WTC11 (cell line): ENCODE data around the gene NID2. TPM values are rescaled to one million over a fixed set of nuclear protein-coding genes. Genes with fewer than 3 reads are reported as not detected.

ENCODE experiments used
- ATAC-seq: fragments of 200-7000 bp; cut with Tn5 transposase; 2 replicates; pipeline ENCODE4 v1.10.0; 2021; ENCODE audit warnings: mild to moderate bottlenecking, moderate library complexity
- CTCF ChIA-PET: fragments of 300-600 bp; sonication (Branson Sonifier 250); formaldehyde crosslinking; loops from one replicate; lab custom pipeline; 2021; ENCODE audit warnings: antibody characterized with exemption; lab: Charles Lee
- POLR2A ChIA-PET: fragments of 350-600 bp; sonication (Branson Sonifier 250); formaldehyde crosslinking; loops from one replicate; lab custom pipeline; 2021; ENCODE audit warnings: antibody characterized with exemption; lab: Charles Lee
- DNase-seq: peaks from one replicate; pipeline ENCODE4 v3.0.0; 2021; ENCODE audit warnings: low spot score
- H3K27ac Mint-ChIP-seq: 2 replicates; pipeline ENCODE4 v1.8.0; 2021; ENCODE audit warnings: mixed read lengths
- H3K27me3 Mint-ChIP-seq: 2 replicates; pipeline ENCODE4 v1.8.0; 2021; ENCODE audit warnings: low read depth, mild to moderate bottlenecking, moderate library complexity, mixed read lengths
- H3K36me3 Mint-ChIP-seq: 2 replicates; pipeline ENCODE4 v1.8.0; 2021; ENCODE audit warnings: mixed read lengths
- H3K4me1 Mint-ChIP-seq: 2 replicates; pipeline ENCODE4 v1.8.0; 2022; ENCODE audit warnings: mixed read lengths
- H3K4me3 Mint-ChIP-seq: 2 replicates; pipeline ENCODE4 v1.8.0; 2021; ENCODE audit warnings: mild to moderate bottlenecking, moderate library complexity, mixed read lengths
- H3K9me3 Mint-ChIP-seq: 2 replicates; pipeline ENCODE4 v1.8.0; 2021; ENCODE audit warnings: mixed read lengths
- ATF3 ChIP-seq: sonication (generic); formaldehyde crosslinking; conservative IDR thresholded peaks from 2 replicates; pipeline ENCODE4 v1.8.1; 2022; ENCODE audit warnings: mild to moderate bottlenecking, missing genetic modification reagents
- CREM ChIP-seq: sonication (generic); formaldehyde crosslinking; IDR thresholded peaks from 2 replicates; pipeline ENCODE4 v1.8.1; 2022; ENCODE audit warnings: mild to moderate bottlenecking, missing genetic modification reagents, moderate library complexity
- FOXP1 ChIP-seq: sonication (generic); formaldehyde crosslinking; IDR thresholded peaks from 2 replicates; pipeline ENCODE4 v1.8.0; 2022; ENCODE audit warnings: missing genetic modification reagents, mild to moderate bottlenecking, moderate library complexity, borderline replicate concordance
- JAZF1 ChIP-seq: fragments of 250-450 bp; sonication (Bioruptor Pico); IDR thresholded peaks from 2 replicates; pipeline ENCODE4 v1.9.0; 2021; ENCODE audit warnings: moderate library complexity, mild to moderate bottlenecking, inconsistent platforms
- JUN ChIP-seq: sonication (generic); formaldehyde crosslinking; IDR thresholded peaks from 2 replicates; pipeline ENCODE4 v1.8.0; 2023; ENCODE audit warnings: mild to moderate bottlenecking, missing genetic modification reagents
- MLX ChIP-seq: sonication (generic); formaldehyde crosslinking; IDR thresholded peaks from 2 replicates; pipeline ENCODE4 v1.8.1; 2023; ENCODE audit warnings: mild to moderate bottlenecking, missing genetic modification reagents, moderate library complexity
- MYBL2 ChIP-seq: sonication (generic); formaldehyde crosslinking; IDR thresholded peaks from 2 replicates; pipeline ENCODE4 v1.8.1; 2023; ENCODE audit warnings: mild to moderate bottlenecking, moderate library complexity, missing genetic modification reagents
- NFE2L1 ChIP-seq: sonication (generic); formaldehyde crosslinking; IDR thresholded peaks from 2 replicates; pipeline ENCODE4 v1.8.1; 2023; ENCODE audit warnings: missing genetic modification reagents
- NR1H2 ChIP-seq: sonication (generic); formaldehyde crosslinking; IDR thresholded peaks from 2 replicates; pipeline ENCODE4 v1.9.0; 2021; ENCODE audit warnings: mild to moderate bottlenecking, moderate library complexity, missing genetic modification reagents
- NR2C2 ChIP-seq: sonication (generic); formaldehyde crosslinking; IDR thresholded peaks from 2 replicates; pipeline ENCODE4 v1.8.0; 2022; ENCODE audit warnings: mild to moderate bottlenecking, missing genetic modification reagents
- RELA ChIP-seq: sonication (generic); formaldehyde crosslinking; IDR thresholded peaks from 2 replicates; pipeline ENCODE4 v1.8.1; 2022; ENCODE audit warnings: missing genetic modification reagents, mild to moderate bottlenecking, borderline replicate concordance
- SMAD4 ChIP-seq: sonication (generic); formaldehyde crosslinking; IDR thresholded peaks from 2 replicates; pipeline ENCODE4 v1.8.0; 2022; ENCODE audit warnings: mild to moderate bottlenecking, missing genetic modification reagents
- TEAD1 ChIP-seq: sonication (generic); formaldehyde crosslinking; IDR thresholded peaks from 2 replicates; pipeline ENCODE4 v1.8.0; 2022; ENCODE audit warnings: mild to moderate bottlenecking, missing genetic modification reagents
- total RNA-seq: library from RNA; stranded (reverse); gene quantifications from 3 replicates; pipeline ENCODE4 v1.2.3, GENCODE V29; 2021
- TF ChIP-seq, protein P1 (sequence below): sonication (generic); formaldehyde crosslinking; IDR thresholded peaks from 2 replicates; pipeline ENCODE4 v1.8.0; 2022; ENCODE audit warnings: mild to moderate bottlenecking, missing genetic modification reagents
- TF ChIP-seq, protein P2 (sequence below): fragments of 250-450 bp; sonication (Bioruptor Pico); IDR thresholded peaks from 2 replicates; pipeline ENCODE4 v1.8.0; 2021; ENCODE audit warnings: mild to moderate bottlenecking
- TF ChIP-seq, protein P3 (sequence below): sonication (generic); formaldehyde crosslinking; IDR thresholded peaks from 2 replicates; pipeline ENCODE4 v1.8.1; 2023; ENCODE audit warnings: mild to moderate bottlenecking, missing genetic modification reagents, moderate library complexity
- TF ChIP-seq, protein P4 (sequence below): fragments of 250-450 bp; sonication (Bioruptor Pico); IDR thresholded peaks from 2 replicates; pipeline ENCODE4 v2.1.2; 2022; ENCODE audit warnings: mild to moderate bottlenecking, moderate library complexity
- TF ChIP-seq, protein P5 (sequence below): sonication (generic); formaldehyde crosslinking; IDR thresholded peaks from 2 replicates; pipeline ENCODE4 v1.8.1; 2023; ENCODE audit warnings: mild to moderate bottlenecking, missing genetic modification reagents
- TF ChIP-seq, protein P6 (sequence below): sonication (generic); formaldehyde crosslinking; IDR thresholded peaks from 2 replicates; pipeline ENCODE4 v1.8.1; 2023; ENCODE audit warnings: mild to moderate bottlenecking, missing genetic modification reagents, borderline replicate concordance

The NID2 gene
- total RNA-seq, 1 experiment from 2014 or later: 5.4 TPM

- no peaks in the 10 kb centered on the region for H3K4me1 Mint-ChIP-seq
- H3K27ac Mint-ChIP-seq: no peak overlapping the region
- no peaks in the 10 kb centered on the region for H3K9me3 Mint-ChIP-seq
- no peaks in the 10 kb centered on the region for H3K27me3 Mint-ChIP-seq
- CTCF ChIA-PET: interaction anchor here (1.2 to 2.1 kb wide), 2 partner anchors 9 to 46 kb away, joined by 3 to 8 read pairs; no protein-coding TSS in a partner anchor
- no peak overlapping the region for H3K4me3 Mint-ChIP-seq
- TF ChIP-seq, protein P1, sequence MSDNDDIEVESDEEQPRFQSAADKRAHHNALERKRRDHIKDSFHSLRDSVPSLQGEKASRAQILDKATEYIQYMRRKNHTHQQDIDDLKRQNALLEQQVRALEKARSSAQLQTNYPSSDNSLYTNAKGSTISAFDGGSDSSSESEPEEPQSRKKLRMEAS (CRISPR knock-in tag): no peak
- TF ChIP-seq, protein P2, sequence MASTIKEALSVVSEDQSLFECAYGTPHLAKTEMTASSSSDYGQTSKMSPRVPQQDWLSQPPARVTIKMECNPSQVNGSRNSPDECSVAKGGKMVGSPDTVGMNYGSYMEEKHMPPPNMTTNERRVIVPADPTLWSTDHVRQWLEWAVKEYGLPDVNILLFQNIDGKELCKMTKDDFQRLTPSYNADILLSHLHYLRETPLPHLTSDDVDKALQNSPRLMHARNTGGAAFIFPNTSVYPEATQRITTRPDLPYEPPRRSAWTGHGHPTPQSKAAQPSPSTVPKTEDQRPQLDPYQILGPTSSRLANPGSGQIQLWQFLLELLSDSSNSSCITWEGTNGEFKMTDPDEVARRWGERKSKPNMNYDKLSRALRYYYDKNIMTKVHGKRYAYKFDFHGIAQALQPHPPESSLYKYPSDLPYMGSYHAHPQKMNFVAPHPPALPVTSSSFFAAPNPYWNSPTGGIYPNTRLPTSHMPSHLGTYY (CRISPR knock-in tag): no peak
- TF ChIP-seq MLX (CRISPR knock-in tag) (no peak), NR1H2 (CRISPR knock-in tag) (no peak), SMAD4 (CRISPR knock-in tag) (no peak), RELA (CRISPR knock-in tag) (no peak), FOXP1 (CRISPR knock-in tag) (no peak), MYBL2 (CRISPR knock-in tag) (no peak), JUN (no peak), NR2C2 (CRISPR knock-in tag) (no peak)
- TF ChIP-seq, protein P3, sequence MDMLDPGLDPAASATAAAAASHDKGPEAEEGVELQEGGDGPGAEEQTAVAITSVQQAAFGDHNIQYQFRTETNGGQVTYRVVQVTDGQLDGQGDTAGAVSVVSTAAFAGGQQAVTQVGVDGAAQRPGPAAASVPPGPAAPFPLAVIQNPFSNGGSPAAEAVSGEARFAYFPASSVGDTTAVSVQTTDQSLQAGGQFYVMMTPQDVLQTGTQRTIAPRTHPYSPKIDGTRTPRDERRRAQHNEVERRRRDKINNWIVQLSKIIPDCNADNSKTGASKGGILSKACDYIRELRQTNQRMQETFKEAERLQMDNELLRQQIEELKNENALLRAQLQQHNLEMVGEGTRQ (CRISPR knock-in tag): no peak
- TF ChIP-seq, protein P4, sequence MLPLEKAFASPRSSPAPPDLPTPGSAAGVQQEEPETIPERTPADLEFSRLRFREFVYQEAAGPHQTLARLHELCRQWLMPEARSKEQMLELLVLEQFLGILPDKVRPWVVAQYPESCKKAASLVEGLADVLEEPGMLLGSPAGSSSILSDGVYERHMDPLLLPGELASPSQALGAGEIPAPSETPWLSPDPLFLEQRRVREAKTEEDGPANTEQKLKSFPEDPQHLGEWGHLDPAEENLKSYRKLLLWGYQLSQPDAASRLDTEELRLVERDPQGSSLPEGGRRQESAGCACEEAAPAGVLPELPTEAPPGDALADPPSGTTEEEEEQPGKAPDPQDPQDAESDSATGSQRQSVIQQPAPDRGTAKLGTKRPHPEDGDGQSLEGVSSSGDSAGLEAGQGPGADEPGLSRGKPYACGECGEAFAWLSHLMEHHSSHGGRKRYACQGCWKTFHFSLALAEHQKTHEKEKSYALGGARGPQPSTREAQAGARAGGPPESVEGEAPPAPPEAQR (CRISPR knock-in tag): no peak
- TF ChIP-seq, protein P5, sequence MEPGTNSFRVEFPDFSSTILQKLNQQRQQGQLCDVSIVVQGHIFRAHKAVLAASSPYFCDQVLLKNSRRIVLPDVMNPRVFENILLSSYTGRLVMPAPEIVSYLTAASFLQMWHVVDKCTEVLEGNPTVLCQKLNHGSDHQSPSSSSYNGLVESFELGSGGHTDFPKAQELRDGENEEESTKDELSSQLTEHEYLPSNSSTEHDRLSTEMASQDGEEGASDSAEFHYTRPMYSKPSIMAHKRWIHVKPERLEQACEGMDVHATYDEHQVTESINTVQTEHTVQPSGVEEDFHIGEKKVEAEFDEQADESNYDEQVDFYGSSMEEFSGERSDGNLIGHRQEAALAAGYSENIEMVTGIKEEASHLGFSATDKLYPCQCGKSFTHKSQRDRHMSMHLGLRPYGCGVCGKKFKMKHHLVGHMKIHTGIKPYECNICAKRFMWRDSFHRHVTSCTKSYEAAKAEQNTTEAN: no peak
- no peak for DNase-seq
- POLR2A ChIA-PET: interaction anchor here (0.6 kb wide), 1 partner anchor 673 kb away, joined by 4 read pairs; no protein-coding TSS in a partner anchor
- no peaks in the 10 kb centered on the region for H3K36me3 Mint-ChIP-seq
- no peak for ATAC-seq
These were observed 98.9 kb downstream of the NID2 start for GRCh38 chr14:51969852-51970540.

GRCh38 chr14:51967521-51967920, 101.3 kb downstream of the NID2 start:
- no peak overlapping the region for H3K27ac Mint-ChIP-seq
- no peaks in the 10 kb centered on the region for H3K36me3 Mint-ChIP-seq
- H3K27me3 Mint-ChIP-seq: no peaks in the 10 kb centered on the region
- ATAC-seq (no peak), DNase-seq (no peak)
- ChIA-PET CTCF (interaction anchor here (1.0 to 2.7 kb wide), 2 partner anchors 11 to 13 kb away, joined by 3 to 9 read pairs; no protein-coding TSS in a partner anchor), POLR2A (no interaction called here)
- TF ChIP-seq RELA (CRISPR knock-in tag) (no peak), TEAD1 (CRISPR knock-in tag) (no peak), NFE2L1 (CRISPR knock-in tag) (no peak), CREM (no peak), ATF3 (no peak), JAZF1 (CRISPR knock-in tag) (no peak)
- TF ChIP-seq, protein P4 (CRISPR knock-in tag): no peak
- TF ChIP-seq, protein P6, sequence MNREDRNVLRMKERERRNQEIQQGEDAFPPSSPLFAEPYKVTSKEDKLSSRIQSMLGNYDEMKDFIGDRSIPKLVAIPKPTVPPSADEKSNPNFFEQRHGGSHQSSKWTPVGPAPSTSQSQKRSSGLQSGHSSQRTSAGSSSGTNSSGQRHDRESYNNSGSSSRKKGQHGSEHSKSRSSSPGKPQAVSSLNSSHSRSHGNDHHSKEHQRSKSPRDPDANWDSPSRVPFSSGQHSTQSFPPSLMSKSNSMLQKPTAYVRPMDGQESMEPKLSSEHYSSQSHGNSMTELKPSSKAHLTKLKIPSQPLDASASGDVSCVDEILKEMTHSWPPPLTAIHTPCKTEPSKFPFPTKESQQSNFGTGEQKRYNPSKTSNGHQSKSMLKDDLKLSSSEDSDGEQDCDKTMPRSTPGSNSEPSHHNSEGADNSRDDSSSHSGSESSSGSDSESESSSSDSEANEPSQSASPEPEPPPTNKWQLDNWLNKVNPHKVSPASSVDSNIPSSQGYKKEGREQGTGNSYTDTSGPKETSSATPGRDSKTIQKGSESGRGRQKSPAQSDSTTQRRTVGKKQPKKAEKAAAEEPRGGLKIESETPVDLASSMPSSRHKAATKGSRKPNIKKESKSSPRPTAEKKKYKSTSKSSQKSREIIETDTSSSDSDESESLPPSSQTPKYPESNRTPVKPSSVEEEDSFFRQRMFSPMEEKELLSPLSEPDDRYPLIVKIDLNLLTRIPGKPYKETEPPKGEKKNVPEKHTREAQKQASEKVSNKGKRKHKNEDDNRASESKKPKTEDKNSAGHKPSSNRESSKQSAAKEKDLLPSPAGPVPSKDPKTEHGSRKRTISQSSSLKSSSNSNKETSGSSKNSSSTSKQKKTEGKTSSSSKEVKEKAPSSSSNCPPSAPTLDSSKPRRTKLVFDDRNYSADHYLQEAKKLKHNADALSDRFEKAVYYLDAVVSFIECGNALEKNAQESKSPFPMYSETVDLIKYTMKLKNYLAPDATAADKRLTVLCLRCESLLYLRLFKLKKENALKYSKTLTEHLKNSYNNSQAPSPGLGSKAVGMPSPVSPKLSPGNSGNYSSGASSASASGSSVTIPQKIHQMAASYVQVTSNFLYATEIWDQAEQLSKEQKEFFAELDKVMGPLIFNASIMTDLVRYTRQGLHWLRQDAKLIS (CRISPR knock-in tag): no peak
- peaks cover 7% of the 10 kb centered on the region for H3K4me1 Mint-ChIP-seq
- no peaks in the 10 kb centered on the region for H3K9me3 Mint-ChIP-seq
- no peak overlapping the region for H3K4me3 Mint-ChIP-seq
